Natural killer cell (primary cell): Measurements from ENCODE around the gene FARS2. TPM values are rescaled to one million over a fixed set of nuclear protein-coding genes. Genes with fewer than 3 reads are reported as not detected.

Source experiments
- ATAC-seq, 3 donors: fragments of 150-1000 bp in 2 of 3; fragments of 200-7000 bp in 1 of 3; cut with Tn5 transposase; 1 replicate in 1 of 3; 2 replicates in 2 of 3; pipeline ENCODE4 v1.10.0; 2021; ENCODE audit warnings: mild to moderate bottlenecking in 2 of 3, moderate library complexity in 2 of 3
- DNase-seq, 2 donors: peaks; one replicate each; pipeline versions ENCODE4 v3.0.0 to v3.0.0-alpha.2; 2013 to 2021; ENCODE audit warnings: mixed read lengths in 1 of 2
- H3K27ac ChIP-seq: one replicate; pipeline ENCODE4 v1.5.1; 2013; ENCODE audit warnings: mild to moderate bottlenecking, low read length
- H3K27me3 ChIP-seq: one replicate; pipeline ENCODE4 v1.6.1; 2013; ENCODE audit warnings: low read length; ENCODE audit not compliant: control insufficient read depth, insufficient read depth
- H3K36me3 ChIP-seq: one replicate; pipeline ENCODE4 v1.6.1; 2013; ENCODE audit warnings: low read length; ENCODE audit not compliant: control insufficient read depth, insufficient read depth
- H3K4me1 ChIP-seq: one replicate; pipeline ENCODE4 v1.6.1; 2013; ENCODE audit warnings: low read length; ENCODE audit not compliant: control insufficient read depth, insufficient read depth
- H3K4me3 ChIP-seq: one replicate; pipeline ENCODE4 v1.5.1; 2013; ENCODE audit warnings: low read length
- H3K9me3 ChIP-seq: one replicate; pipeline ENCODE4 v1.6.1; 2013; ENCODE audit warnings: low read length; ENCODE audit not compliant: control insufficient read depth, insufficient read depth
- H3K27ac Mint-ChIP-seq, 2 donors: one replicate each; pipeline ENCODE4 v1.8.0; 2022; ENCODE audit warnings: mild to moderate bottlenecking in 2 of 2, mixed read lengths in 2 of 2, moderate library complexity in 1 of 2
- H3K27me3 Mint-ChIP-seq, 2 donors: one replicate each; pipeline ENCODE4 v1.8.0; 2022; ENCODE audit warnings: low read depth in 2 of 2, mixed read lengths in 2 of 2
- H3K36me3 Mint-ChIP-seq: one replicate; pipeline ENCODE4 v1.8.0; 2022; ENCODE audit warnings: mixed read lengths
- H3K4me1 Mint-ChIP-seq, 2 donors: one replicate each; pipeline ENCODE4 v1.8.0; 2022; ENCODE audit warnings: mixed read lengths in 2 of 2
- H3K4me3 Mint-ChIP-seq: one replicate; pipeline ENCODE4 v1.8.0; 2022; ENCODE audit warnings: mild to moderate bottlenecking, moderate library complexity, mixed read lengths
- H3K9me3 Mint-ChIP-seq, 2 donors: one replicate each; pipeline ENCODE4 v1.8.0; 2022; ENCODE audit warnings: mixed read lengths in 2 of 2
- WGBS: methylation state at CpG from one replicate; pipeline ENCODE4 v1.1.7; 2013; ENCODE audit warnings: missing lambda C conversion rate; ENCODE audit not compliant: insufficient coverage; 5-methylcytosine and 5-hydroxymethylcytosine counted together
- intact Hi-C: fragments of 100-400 bp; cut with micrococcal nuclease; formaldehyde crosslinking; loops from one replicate; pipeline ENCODE4 v1.14.2; 2022
- total RNA-seq, 4 donors: library from RNA; stranded (reverse); fragments of 120-200 nt in 1 of 4; gene quantifications; one replicate each; pipeline versions ENCODE4 v1.2.3 to v1.2.4, GENCODE V29; 2013 to 2022
- TF ChIP-seq, protein P1 (sequence below): fragments of 200-600 bp; IDR thresholded peaks from one replicate; pipeline ENCODE4 v1.8.0; 2022; ENCODE audit warnings: antibody characterized with exemption

Gene FARS2
- total RNA-seq, 3 donors from 2014 or later (not counting 1 experiment from before 2014, with no cell fraction given) = 15.3 to 24.8 (median 22.7) TPM

- no peak overlapping the region for H3K27ac Mint-ChIP-seq
- H3K36me3 ChIP-seq = no peaks in the 10 kb centered on the region
- H3K27me3 Mint-ChIP-seq = no peaks in the 10 kb centered on the region
- no peaks in the 10 kb centered on the region for H3K36me3 Mint-ChIP-seq
- H3K4me1 ChIP-seq = peaks cover 13% of the 10 kb centered on the region
- TF ChIP-seq, protein P1, sequence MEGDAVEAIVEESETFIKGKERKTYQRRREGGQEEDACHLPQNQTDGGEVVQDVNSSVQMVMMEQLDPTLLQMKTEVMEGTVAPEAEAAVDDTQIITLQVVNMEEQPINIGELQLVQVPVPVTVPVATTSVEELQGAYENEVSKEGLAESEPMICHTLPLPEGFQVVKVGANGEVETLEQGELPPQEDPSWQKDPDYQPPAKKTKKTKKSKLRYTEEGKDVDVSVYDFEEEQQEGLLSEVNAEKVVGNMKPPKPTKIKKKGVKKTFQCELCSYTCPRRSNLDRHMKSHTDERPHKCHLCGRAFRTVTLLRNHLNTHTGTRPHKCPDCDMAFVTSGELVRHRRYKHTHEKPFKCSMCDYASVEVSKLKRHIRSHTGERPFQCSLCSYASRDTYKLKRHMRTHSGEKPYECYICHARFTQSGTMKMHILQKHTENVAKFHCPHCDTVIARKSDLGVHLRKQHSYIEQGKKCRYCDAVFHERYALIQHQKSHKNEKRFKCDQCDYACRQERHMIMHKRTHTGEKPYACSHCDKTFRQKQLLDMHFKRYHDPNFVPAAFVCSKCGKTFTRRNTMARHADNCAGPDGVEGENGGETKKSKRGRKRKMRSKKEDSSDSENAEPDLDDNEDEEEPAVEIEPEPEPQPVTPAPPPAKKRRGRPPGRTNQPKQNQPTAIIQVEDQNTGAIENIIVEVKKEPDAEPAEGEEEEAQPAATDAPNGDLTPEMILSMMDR = no peak
- WGBS = 95% methylated on average over 16 of the region's 16 CpGs
- H3K9me3 ChIP-seq = no peaks in the 10 kb centered on the region
- H3K4me1 Mint-ChIP-seq = peaks cover 35 to 36% of the 10 kb centered on the region in 2 donors
- intact Hi-C loops = no loop called here
- ATAC-seq (no peak), DNase-seq (no peak)
- no peak overlapping the region for H3K4me3 Mint-ChIP-seq
- no peaks in the 10 kb centered on the region for H3K9me3 Mint-ChIP-seq
- H3K27me3 ChIP-seq = no peaks in the 10 kb centered on the region
- H3K4me3 ChIP-seq = no peak overlapping the region
- H3K27ac ChIP-seq = no peak overlapping the region
Measured at GRCh38 chr6:5728351-5729079, 467.2 kb downstream of the FARS2 start.

GRCh38 chr6:5729080-5729434 lies 467.7 kb downstream of the FARS2 start:
- Mint-ChIP-seq H3K36me3 (no peaks in the 10 kb centered on the region), H3K27ac (no peak overlapping the region), H3K27me3 (no peaks in the 10 kb centered on the region), H3K9me3 (no peaks in the 10 kb centered on the region), H3K4me1 (peaks cover 29 to 31% of the 10 kb centered on the region in 2 donors), H3K4me3 (no peak overlapping the region)
- WGBS = 79% methylated on average over 8 of the region's 8 CpGs
- intact Hi-C loops = no loop called here
- DNase-seq = no peak
- Histone ChIP-seq H3K9me3 (no peaks in the 10 kb centered on the region), H3K27me3 (no peaks in the 10 kb centered on the region), H3K36me3 (no peaks in the 10 kb centered on the region), H3K27ac (no peak overlapping the region), H3K4me3 (no peak overlapping the region), H3K4me1 (peaks cover 8% of the 10 kb centered on the region)
- TF ChIP-seq, protein P1 = no peak
- no peak for ATAC-seq

- Histone ChIP-seq H3K27ac (no peak overlapping the region), H3K9me3 (no peaks in the 10 kb centered on the region), H3K4me3 (no peak overlapping the region), H3K4me1 (no peaks in the 10 kb centered on the region), H3K36me3 (no peaks in the 10 kb centered on the region), H3K27me3 (no peaks in the 10 kb centered on the region)
- no peak overlapping the region for H3K27ac Mint-ChIP-seq
- H3K27me3 Mint-ChIP-seq = no peaks in the 10 kb centered on the region
- H3K36me3 Mint-ChIP-seq = no peaks in the 10 kb centered on the region
- ATAC-seq (no peak), DNase-seq (no peak)
- intact Hi-C loops = no loop called here
- TF ChIP-seq, protein P1 = no peak
- 87% methylated on average over 3 of the region's 4 CpGs for WGBS
- H3K4me1 Mint-ChIP-seq = peaks cover 20 to 23% of the 10 kb centered on the region in 2 donors
- H3K4me3 Mint-ChIP-seq = no peak overlapping the region
- H3K9me3 Mint-ChIP-seq = no peaks in the 10 kb centered on the region
Measured at GRCh38 chr6:5729813-5730517, 468.7 kb downstream of the FARS2 start.
